ENCODE measurements around the gene NCOA4.
"Not testable (repeated sequence)": the region's sequence is repeated elsewhere in the genome, so short reads cannot be mapped to it uniquely, and the experiment has no call there.

Gene NCOA4

DNA sequence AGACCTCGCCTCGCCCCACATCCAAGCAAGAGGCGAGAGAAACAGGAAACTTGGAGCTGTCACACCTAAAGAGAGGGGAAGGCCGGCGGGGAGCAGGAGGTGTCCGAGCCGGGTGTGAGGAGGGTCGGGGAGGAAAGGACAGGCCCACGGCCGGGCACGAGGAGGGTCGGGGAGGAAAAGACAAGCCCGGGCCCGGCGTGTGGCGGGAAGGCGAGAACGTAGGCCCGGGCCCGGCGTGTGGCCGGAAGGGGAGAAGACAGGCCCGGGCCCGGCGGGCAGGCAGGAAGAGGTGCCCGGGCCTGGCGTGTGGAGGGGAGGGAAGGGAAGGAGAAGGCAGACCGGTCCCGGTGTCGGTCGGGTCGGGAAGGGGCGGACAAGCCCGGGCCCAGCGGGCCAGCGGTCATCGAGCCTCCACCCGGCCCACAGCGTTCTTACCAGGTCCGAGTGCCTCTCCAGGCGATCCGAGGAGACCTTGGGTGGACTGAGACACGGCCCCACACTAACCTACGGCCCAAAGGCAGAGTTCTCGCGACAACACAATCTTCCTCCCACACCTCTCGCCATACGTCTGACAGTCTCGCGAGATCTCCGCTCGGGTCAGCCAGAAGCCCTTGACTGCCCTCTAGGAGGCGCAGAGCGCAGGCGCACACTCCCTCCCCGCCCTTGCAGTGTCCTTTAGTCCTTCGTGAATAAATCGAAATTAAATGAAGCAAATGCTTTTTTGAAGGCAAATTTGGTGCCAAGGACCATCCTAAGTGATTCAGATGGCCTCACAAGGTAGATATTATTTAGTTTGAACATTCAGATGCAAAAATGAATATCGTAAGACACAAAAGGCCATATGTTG is at the start of gene NCOA4:
NCOA4 (minus strand) TSS at position 533 of the 847 bp plus-strand sequence. CDS start 13,943 bp downstream, outside the sequence.
- DNase-seq (ENCODE audit: low read depth in 1 of 2, low spot score in 1 of 2), result peak; percentile 87 to 88

DNA sequence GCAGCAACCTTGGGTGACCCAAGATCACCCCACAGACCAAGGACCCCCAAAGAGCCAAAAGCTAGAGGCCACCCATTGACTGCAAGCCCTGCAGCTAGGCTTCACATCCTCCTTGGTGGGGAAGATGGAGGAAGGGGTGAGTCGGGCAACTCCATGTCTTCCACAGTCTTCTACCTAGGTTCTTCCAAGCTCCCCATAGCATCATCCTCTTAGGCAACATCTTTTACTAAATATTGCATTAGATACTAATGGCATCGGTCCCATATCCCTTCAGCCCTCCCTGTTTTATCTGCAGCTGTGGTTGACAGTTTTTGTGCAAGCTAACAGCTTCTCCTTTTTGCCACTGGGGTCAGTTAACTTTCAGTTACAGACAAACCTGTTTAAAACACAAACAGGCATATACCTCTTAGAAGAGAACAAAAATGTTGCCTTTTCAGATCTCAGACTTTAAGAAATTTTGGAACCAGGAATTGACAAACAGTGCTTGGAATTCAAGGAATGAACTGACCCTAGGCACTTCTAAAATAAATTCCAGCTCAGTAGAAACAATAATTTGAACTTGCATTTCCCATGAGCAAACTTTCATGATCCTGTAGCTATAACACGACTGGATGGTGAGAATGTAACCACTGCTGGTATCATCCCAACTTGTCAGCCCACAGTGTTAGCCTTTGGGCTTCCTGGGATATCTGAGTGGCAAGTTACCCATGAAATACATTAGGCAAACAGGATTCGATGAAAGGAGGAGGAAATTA is 49.6 kb upstream of the NCOA4 start:
- DNase-seq (ENCODE audit: low read depth in 1 of 2, low spot score in 1 of 2), result no peak

DNA sequence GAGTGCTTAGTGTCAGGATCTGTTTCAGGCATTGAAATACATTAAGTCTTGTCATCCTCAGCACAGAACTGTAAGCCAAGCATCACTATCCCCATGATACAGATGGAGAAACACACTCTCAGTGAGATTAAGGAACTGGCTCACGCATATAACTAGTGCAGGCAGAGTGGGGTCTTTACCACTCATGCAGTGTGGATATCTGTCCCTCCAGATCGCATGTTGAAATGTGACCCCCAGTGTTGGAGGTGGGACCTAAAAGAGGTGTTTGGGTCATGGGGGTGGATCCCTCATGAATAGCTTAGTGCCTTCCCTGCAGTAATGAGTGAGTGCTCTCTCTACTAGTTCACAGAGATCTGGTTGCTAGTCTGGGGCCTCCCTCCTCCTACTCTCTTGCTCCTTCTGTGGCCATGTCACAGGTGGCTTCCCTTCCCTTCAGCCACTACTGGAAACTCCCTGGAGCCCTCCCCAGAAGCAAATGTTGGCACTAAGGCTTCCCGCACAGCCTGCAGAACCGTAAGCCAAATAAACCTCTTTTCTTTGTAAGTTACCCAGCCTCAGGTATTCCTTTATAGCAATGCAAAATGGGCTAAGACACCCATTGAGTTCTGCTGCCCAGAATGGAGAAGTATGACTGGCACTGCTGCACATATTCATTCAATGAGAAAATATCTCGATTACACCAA is 47.4 kb upstream of the NCOA4 start:
- no peak for DNase-seq (ENCODE audit: low read depth in 1 of 2, low spot score in 1 of 2)

- DNase-seq (ENCODE audit: low read depth in 1 of 2, low spot score in 1 of 2), result no peak
Measured at GRCh38 chr10:46077141-46077554, 46.7 kb upstream of the NCOA4 start.

DNA sequence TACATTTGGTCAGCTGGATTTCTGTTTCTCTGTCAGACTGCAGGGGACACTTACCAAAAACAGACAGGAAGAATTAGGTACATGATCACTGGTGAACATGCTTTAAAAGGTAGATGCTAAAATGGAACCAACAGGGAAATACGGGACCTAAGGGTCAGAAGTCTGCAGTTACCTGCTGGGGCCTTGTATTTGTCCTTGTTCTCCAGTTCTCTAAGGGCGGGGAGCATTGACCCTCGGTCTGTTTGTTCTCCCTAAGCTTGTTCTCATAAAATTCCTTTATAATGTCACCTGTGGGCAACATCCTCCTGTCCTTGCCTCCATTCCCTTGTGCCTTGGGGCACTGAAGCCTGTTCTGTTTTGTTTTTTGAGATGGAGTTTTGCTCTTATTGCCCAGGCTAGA is 45.4 kb upstream of the NCOA4 start:
- no peak for DNase-seq (ENCODE audit: low read depth in 1 of 2, low spot score in 1 of 2)

- no peak for DNase-seq (ENCODE audit: low read depth in 1 of 2, low spot score in 1 of 2)
Measured at GRCh38 chr10:46074196-46074946, 43.9 kb upstream of the NCOA4 start.

DNA sequence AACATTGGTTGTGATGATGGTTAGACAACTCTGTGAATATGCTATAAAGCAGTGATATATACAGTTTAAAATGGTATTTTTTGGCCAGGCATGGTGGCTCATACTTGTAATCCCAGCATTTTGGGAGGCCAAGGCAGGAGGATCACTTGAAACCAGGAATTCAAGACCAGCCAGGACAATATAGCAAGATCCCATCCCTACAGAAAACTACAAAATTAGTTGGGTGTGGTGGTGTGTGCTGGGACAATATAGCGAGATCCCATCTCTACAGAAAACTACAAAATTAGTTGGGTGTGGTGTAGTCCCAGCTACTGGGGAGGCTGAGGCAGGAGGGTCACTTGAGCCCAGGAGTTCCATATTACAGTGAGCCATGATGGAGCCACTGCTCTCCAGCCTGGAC is 43.1 kb upstream of the NCOA4 start:
- DNase-seq (ENCODE audit: low read depth in 1 of 2, low spot score in 1 of 2), result no peak

GRCh38 chr10:46070749-46071148 is 40.3 kb upstream of the NCOA4 start:
- no peak for DNase-seq (ENCODE audit: low read depth in 1 of 2, low spot score in 1 of 2)

GRCh38 chr10:46069771-46070463 is 39.5 kb upstream of the NCOA4 start:
- no peak for DNase-seq (ENCODE audit: low read depth in 1 of 2, low spot score in 1 of 2)

DNA sequence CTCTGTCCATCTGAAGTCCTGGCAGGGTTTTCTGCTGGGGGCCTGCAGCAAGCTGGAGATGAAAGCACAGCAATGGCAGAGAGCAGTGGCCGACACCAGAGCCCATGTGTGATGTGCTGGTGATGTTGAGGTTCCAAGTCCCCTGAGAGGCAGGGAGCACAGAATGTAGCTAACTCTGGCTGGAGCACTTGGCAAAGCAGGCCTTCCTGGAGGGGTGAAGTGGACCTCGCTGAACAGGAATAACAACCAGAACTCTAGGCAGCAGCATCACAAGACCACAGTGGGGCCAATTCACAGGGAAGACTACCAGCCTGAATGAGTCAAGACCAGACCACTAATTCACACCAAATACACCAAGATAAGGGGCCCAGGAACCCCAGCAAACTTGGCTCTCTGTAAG is 38.5 kb upstream of the NCOA4 start:
- DNase-seq (ENCODE audit: low read depth in 1 of 2, low spot score in 1 of 2), result no peak

- DNase-seq (ENCODE audit: low read depth in 1 of 2, low spot score in 1 of 2), result no peak
Measured at GRCh38 chr10:46068117-46068516, 37.7 kb upstream of the NCOA4 start.

DNA sequence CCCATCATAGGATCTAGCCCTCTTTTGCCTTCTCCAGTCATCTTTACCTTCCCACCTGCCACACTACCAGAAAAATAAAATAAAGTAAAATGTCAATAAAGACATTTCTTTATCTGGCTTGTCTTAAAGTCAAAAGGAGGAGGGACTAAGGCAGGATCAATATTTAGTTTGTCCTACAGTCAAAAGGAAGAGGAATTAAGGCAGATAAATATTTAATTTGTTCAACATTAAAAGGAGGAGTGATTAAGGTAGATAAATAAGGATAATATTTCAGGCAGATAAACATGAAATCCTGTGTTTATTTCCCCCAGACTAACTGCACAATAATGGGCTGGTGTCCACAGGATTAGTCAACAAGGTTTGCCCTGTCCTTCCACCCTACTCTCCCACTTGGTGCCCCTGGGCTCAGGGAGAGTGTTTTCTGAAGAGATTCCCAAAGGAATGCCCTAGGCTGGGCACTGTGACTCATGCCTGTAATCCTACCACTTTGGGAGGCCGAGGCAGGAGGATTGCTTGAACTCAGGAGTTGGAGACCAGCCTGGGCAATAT is 33.9 kb upstream of the NCOA4 start:
- no peak for DNase-seq (ENCODE audit: low read depth in 1 of 2, low spot score in 1 of 2)

DNA sequence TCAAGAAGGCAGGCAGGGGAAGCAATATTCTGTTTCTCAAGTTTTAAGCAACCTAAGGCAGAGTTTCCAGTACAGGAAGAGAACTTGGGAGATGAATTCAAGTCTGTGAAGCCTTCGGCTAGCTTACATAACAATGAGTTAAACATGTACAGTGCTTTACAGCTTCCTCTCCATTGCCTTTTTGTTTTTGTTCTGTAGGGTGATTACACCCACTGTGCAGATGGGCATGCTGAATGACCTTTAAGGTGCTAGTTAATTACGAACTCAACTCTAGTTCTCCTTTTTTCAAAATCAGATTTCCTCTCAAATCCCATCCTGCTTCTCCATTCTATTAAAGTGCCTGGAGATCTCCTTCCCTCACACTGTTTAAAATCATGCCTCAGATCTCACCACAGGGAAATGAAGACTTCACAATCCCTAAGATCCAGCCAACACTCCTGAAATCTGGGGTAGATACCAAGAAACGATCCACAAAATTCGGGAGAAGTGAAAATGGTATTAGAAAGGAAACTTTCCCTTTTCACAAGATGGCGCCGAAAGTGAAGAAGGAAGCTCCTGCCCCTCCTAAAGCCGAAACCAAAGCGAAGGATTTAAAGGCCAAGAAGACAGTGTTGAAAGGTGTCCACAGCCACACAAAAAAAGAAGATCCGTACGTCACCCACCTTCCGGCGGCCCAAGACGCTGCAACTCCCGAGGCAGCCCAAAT is 32.5 kb upstream of the NCOA4 start:
- no peak for DNase-seq (ENCODE audit: low read depth in 1 of 2, low spot score in 1 of 2)

GRCh38 chr10:46060706-46061105 is 30.3 kb upstream of the NCOA4 start:
- DNase-seq (ENCODE audit: low read depth in 1 of 2, low spot score in 1 of 2), result no peak

- DNase-seq (ENCODE audit: low read depth in 1 of 2, low spot score in 1 of 2), result not testable (repeated sequence)
Measured at GRCh38 chr10:46057927-46058326, 27.5 kb upstream of the NCOA4 start.

- no peak for DNase-seq (ENCODE audit: low read depth in 1 of 2, low spot score in 1 of 2)
Measured at GRCh38 chr10:46057038-46057437, 26.6 kb upstream of the NCOA4 start.

DNA sequence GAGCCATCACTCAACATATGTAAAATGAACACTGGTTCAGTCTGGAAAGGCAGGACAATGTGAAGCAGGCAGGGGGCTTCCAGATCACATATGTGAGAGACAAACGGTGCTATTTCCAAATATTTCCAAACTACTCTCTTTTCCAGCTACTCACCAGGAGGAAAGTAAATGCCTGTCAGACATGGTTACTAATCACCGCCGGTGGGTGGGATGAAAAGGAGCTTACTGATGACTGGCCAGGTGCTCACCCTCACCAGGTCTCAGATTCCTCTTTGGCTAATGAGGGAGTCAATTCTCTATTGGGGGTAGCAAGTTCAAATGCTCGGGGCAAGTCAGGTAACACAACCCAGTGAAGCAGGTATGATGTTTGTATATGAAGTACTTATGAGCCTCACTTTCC is 25.3 kb upstream of the NCOA4 start:
- DNase-seq (ENCODE audit: low read depth in 1 of 2, low spot score in 1 of 2), result no peak

DNA sequence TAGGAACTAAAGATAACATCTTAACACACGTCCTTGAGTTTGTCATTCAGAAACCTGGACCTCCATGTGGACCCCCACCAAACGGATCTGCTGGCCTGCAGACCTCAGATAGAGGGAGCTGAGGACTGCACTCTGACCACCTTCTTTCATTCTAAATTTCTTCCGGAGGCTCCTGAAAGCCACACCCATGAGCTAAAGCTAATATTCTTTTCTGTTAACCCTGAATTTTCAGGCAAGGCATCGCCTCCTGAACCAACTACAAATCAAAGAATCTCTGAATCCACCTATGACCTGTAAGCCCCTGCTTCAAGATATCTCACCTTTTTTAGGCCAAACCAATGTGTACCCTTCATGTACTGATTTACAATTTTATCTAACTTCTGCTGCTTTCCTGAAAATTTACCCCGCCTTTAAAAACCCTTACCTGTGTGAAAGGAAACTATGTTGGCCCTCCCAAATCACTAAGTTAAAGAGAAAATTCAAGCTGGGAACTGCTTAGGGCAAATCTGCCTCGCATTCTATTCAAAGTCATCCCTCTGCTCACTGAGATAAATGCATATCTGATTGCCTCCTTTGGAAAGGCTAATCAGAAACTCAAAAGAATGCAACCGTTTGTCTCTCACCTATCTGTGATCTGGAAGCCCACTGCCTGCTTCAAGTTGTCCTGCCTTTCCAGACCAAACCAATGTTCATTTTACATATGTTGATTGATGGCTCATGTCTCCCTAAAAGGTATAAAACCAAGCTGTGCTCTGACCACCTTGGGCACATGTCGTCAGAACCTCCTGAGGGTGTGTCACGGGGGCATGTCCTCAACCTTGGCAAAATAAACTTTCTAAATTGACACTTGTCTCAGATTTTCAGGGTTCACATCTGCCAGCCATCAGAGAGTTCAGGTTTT is 23.4 kb upstream of the NCOA4 start:
- DNase-seq (ENCODE audit: low read depth in 1 of 2, low spot score in 1 of 2), result no peak
